Measurements from ENCODE around the gene HTR1B. TPM values are rescaled to one million over a fixed set of nuclear protein-coding genes. Genes with fewer than 3 reads are reported as not detected.

HTR1B gene
- total RNA-seq, 1 donor from 2014 or later: 0.26 TPM

- H3K27me3 ChIP-seq (ENCODE audit: control insufficient read depth, insufficient read depth, low read length): peaks cover 13% of the 10 kb centered on the region
- DNase-seq (ENCODE audit: low read depth) (no peak), FAIRE-seq (no peak)
- H3K4me3 ChIP-seq (ENCODE audit: low read depth, low read length): no peak overlapping the region
- no peaks in the 10 kb centered on the region for H3K36me3 ChIP-seq (ENCODE audit: control insufficient read depth, insufficient read depth, low read length)
- TF ChIP-seq CTCF (IDR thresholded peaks at IDR 0.05; ENCODE audit: insufficient read depth, low read length, severe bottlenecking): no peak
Measured at GRCh38 chr6:77461796-77462195, 1.5 kb downstream of the HTR1B start.

- no peak for FAIRE-seq
- no peak for TF ChIP-seq CTCF (IDR thresholded peaks at IDR 0.05; ENCODE audit: insufficient read depth, low read length, severe bottlenecking)
- DNase-seq (ENCODE audit: low read depth): no peak
- Histone ChIP-seq H3K27me3 (ENCODE audit: control insufficient read depth, insufficient read depth, low read length) (peaks cover 9% of the 10 kb centered on the region), H3K4me3 (ENCODE audit: low read depth, low read length) (no peak overlapping the region), H3K36me3 (ENCODE audit: control insufficient read depth, insufficient read depth, low read length) (no peaks in the 10 kb centered on the region)
Measured at GRCh38 chr6:77458421-77458820, 4.9 kb downstream of the HTR1B start.

DNA sequence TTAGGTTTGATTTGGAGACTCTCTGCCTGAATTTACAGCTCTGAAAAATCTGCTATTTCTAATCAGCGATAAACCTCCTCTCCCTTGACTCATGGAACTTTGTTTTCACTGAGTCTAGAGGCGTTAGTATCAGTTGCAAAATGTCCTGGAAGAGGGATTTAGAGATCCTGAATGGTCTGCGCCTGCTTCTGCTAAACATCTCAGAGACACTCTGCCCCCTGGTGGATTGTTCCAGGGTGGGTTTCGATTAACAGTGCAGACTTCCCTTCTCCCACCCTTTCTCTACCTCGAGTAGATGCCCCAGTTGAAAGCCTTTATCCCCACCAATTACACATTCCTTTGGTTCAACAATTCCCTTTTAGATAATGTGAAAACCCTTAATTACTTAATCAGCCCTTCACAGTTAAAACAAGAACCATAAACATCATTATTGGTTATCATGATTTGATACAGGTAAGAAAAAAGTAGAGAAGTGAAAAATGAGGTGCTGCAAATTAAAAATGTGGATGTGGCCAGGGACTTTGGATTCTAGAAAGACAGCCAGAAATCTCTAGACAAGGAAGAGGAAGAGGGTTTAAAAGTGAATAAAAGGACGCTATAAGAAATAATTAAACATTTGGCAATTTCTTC, 5.5 kb downstream of the HTR1B start:
- H3K27me3 ChIP-seq (ENCODE audit: control insufficient read depth, insufficient read depth, low read length): peaks cover 6% of the 10 kb centered on the region
- peak; percentile 72 for TF ChIP-seq CTCF (IDR thresholded peaks at IDR 0.05; ENCODE audit: insufficient read depth, low read length, severe bottlenecking)
- H3K4me3 ChIP-seq (ENCODE audit: low read depth, low read length): no peak overlapping the region
- H3K36me3 ChIP-seq (ENCODE audit: control insufficient read depth, insufficient read depth, low read length): no peaks in the 10 kb centered on the region
- no peak for FAIRE-seq
- DNase-seq (ENCODE audit: low read depth): peak; percentile 86

- FAIRE-seq (peak; percentile 58), DNase-seq (ENCODE audit: low read depth) (peak; percentile 95)
- Histone ChIP-seq H3K27me3 (ENCODE audit: control insufficient read depth, insufficient read depth, low read length) (no peaks in the 10 kb centered on the region), H3K36me3 (ENCODE audit: control insufficient read depth, insufficient read depth, low read length) (no peaks in the 10 kb centered on the region), H3K4me3 (ENCODE audit: low read depth, low read length) (no peak overlapping the region)
- no peak for TF ChIP-seq CTCF (IDR thresholded peaks at IDR 0.05; ENCODE audit: insufficient read depth, low read length, severe bottlenecking)
Measured at GRCh38 chr6:77456531-77457248, 6.6 kb downstream of the HTR1B start.

DNA sequence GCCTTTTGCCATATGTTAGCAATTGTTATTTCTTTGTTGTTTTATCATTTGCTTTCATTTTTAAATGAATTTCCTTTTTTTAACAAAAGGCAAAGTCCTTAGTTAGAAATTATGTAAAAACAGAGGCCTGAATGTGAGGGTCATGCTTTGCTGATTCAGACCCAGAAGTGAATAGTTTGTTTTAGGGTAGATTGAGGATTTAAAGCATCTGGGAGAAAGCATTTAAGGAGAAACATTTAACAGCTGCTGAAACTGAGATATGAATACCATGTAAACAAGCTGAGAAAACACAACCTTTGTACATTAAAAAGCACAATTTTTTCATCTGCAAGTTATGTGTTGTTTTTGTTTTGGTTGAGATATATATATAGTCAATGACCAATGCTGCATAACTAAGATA, 8.0 kb downstream of the HTR1B start:
- no peak for TF ChIP-seq CTCF (IDR thresholded peaks at IDR 0.05; ENCODE audit: insufficient read depth, low read length, severe bottlenecking)
- H3K4me3 ChIP-seq (ENCODE audit: low read depth, low read length): no peak overlapping the region
- H3K27me3 ChIP-seq (ENCODE audit: control insufficient read depth, insufficient read depth, low read length): no peaks in the 10 kb centered on the region
- FAIRE-seq (no peak), DNase-seq (ENCODE audit: low read depth) (no peak)
- no peaks in the 10 kb centered on the region for H3K36me3 ChIP-seq (ENCODE audit: control insufficient read depth, insufficient read depth, low read length)
